NCI-H510A (cell line): Measurements from ENCODE around the gene DCTN1.
"Not testable (repeated sequence)": the region's sequence is repeated elsewhere in the genome, so short reads cannot be mapped to it uniquely, and the experiment has no call there.

Source experiments
- DNase-seq: peaks from one replicate; lab custom pipeline; 2025; lab: John Stamatoyannopoulos, UW

Gene DCTN1

GRCh38 chr2:74369976-74370375 lies 10.1 kb downstream of the DCTN1 start:
- DNase-seq = no peak

DNA sequence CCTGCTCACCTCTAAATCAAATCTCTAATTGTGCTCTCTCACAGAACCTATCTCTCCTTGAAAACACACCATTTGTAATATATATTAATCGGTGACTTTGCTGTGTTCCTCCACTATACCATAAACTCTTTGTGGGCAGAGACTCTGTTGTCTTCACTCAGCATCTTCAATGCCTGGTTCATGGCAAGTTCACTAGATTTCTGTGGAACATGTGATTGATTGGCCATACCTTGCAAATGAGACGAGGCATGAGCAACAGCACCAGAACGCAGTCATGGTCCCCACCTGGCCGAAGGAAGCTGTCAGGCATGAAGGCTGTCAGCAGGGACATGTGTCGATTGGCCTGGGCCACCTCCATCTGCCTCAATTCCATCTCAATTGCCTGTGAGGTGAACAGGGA lies 11.6 kb downstream of the DCTN1 start:
- DNase-seq = no peak

GRCh38 chr2:74367789-74368188 lies 12.3 kb downstream of the DCTN1 start:
- no peak for DNase-seq

GRCh38 chr2:74366036-74366435 lies 14.1 kb downstream of the DCTN1 start:
- DNase-seq = no peak

DNA sequence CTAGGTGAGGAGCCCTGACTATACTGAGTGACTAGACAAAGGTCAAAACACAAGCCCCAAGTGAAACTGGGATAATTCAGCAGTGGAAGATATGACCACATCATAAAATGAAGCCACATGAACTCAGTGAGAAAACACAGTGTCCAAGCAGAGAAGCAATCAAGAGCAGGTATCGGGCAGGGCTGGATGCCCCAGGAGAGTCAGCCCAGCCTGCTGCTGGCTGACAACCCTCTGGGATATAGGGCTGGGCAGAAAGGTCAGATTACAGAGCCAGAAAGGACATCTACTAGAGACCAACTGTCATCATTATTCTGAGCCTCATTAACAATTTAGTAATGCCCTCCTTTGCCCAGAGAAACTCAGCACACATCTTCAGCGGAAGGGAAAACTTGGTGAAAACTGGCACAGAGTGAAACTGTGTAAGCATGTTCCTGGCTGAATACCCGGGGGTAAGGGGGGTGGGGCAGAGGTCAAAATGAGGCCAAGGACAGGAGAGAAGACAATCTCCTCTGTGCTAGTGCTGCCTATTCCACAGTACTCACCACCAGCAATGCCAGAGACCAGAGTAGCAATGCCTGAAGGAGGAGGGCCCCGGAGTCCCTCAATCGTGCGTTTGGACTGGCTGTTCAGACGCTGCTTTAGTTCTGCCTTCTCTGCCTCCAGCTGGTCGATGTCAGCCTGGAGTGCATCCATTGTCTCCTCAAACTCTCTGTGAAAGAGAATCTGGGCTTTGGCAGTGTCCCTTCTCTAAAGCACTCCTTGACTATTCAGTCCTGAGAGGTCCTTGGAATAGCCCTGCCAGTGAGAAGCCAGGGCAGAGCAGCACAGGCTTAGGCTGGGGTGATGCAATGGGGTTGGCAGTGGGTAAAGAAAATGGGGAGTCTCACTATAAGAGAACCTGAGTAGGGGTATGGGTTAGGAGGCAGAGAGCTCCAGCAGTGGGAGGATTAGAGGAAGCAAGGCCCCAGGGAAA lies 15.3 kb downstream of the DCTN1 start:
- no peak for DNase-seq

- no peak for DNase-seq
Observed at GRCh38 chr2:74361327-74361726, 18.8 kb downstream of the DCTN1 start.

DNA sequence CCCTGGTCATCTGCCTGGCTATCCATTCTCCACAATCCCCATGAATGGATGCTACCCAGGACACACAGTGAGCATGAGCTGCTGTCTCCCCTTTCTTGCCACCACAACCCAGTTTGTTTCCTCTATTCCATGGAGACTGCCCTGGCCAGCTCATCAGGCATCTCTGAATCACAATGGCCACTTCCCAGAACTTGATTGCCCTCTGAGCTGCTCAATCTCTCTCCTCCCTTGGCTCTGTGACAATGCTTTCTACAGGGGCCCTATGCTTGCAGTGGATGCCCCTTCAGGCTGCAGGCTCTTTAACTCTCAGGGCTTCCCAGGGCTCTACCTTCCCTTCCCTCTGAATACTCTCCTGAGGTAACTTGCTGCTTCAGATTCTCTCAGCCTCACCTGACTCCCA lies 22.5 kb downstream of the DCTN1 start:
- DNase-seq = no peak

- no peak for DNase-seq
Observed at GRCh38 chr2:74349889-74350288, 30.2 kb downstream of the DCTN1 start.

DNA sequence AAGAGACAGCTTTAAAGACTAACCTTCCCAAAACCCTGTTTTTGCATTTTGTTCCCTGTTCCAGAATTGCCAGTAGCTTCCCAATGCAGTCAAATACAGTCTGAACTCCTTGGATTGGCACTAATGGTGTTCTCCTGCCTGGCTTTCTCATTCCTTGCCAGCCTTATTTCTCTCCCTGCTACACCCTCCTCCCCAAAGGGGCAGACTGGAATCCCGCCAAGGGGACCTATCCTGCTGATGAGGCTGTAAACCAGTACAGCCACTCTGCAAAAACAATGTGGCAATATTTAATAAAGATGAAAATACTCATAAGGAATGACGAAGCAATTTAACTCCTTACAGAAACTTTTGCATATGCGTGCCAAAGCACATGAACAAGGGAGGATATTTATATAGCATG lies 32.4 kb downstream of the DCTN1 start:
- no peak for DNase-seq

- DNase-seq = no peak
Observed at GRCh38 chr2:74347303-74347702, 32.8 kb downstream of the DCTN1 start.

GRCh38 chr2:74345272-74345943 lies 34.7 kb downstream of the DCTN1 start:
- DNase-seq = no peak

DNA sequence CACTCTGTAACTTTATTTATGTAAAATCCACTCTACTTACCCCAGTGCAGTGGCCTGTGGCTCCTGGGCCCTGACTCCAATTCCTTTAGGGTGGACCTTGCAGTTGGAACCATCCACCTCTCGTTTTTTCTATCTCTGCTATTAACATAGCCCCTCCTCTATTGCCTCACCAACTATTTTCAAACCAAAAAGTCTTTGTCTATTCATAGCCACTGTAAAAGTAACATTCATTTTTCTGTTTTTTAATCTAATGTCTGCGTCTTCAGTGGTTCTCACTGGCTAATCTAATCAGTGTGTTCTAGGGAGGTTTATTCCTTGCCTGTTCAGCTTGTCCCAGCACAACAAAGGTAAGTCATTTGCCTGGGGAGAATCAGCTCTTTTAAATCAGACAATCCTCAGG lies 36.8 kb downstream of the DCTN1 start, which contains the start of gene SLC4A5:
TSS of gene SLC4A5 (minus strand) at position 101 of the 400 bp plus-strand sequence. CDS start 28,393 bp downstream, outside the sequence.
- DNase-seq = no peak

- not testable (repeated sequence) for DNase-seq
Observed at GRCh38 chr2:74336227-74336626, 43.9 kb downstream of the DCTN1 start.

DNA sequence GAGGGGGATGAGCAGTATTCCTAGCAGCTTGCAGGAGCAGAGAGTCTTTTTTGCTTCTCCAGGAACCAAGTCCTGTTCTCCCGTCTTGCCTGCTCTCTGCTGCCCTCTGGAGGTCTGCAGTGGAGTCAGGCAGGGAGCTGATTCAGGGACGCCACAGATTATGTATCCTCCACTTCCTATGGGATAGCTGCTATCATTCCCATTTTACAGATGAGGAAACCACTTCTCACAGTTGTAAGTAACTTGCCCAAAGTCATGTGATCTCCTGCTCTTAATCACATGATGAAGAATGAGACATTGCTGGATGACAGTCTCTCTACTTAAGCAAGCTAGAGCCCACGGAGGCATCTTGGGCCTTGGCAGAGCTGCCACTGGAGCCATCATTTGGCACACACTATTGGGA lies 45.2 kb downstream of the DCTN1 start:
- no peak for DNase-seq

DNA sequence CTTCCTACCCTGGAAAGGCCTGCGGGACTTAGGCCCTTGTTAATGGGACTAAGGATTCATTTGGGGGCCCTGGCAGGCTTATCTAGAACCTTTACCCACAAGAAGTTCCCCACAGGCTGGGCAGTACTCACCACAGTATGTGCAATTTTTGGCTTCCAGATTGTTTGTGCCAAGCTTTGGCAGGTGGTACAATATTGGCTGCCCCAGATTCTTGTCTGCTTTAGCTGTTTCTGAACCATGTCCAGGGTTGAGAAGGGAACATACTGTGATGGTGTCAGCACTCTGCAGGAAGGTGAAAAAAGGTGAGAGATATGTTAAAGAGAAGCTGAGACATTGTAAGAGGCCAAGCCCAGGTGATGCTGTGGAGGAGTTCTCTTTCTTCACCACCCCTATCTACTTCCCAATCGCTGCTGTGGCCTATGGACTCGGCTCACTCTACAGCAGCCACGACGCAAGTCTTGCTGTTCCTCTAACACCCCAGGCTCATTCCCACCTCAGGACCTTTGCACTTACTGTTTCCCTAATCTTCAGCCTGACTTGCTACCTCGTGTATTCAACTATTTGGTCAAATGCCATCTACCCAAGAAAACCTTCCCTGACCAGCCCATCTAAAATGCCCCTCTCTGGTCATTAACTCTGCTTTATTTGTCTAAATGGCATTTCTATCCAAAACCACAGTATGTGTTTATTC lies 46.1 kb downstream of the DCTN1 start:
- DNase-seq = no peak

DNA sequence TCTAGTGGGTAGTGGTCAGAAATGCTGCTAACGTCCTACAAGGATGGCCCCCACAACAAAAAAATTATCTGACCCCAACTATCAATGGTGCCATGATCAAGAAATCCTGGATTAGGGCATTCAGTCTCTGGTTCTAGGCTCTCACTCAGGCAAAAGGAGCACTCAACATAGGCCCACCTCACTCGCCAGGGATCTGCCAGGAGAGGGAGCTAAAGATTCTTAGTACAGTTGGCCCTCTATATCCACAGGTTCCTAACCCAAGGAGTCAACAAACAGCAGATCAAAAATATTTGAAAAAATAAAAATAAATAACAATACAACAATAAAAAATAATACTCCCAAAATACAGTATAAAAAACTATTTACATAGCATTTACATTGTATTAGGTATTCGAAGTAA lies 46.9 kb downstream of the DCTN1 start:
- DNase-seq = no peak

DNA sequence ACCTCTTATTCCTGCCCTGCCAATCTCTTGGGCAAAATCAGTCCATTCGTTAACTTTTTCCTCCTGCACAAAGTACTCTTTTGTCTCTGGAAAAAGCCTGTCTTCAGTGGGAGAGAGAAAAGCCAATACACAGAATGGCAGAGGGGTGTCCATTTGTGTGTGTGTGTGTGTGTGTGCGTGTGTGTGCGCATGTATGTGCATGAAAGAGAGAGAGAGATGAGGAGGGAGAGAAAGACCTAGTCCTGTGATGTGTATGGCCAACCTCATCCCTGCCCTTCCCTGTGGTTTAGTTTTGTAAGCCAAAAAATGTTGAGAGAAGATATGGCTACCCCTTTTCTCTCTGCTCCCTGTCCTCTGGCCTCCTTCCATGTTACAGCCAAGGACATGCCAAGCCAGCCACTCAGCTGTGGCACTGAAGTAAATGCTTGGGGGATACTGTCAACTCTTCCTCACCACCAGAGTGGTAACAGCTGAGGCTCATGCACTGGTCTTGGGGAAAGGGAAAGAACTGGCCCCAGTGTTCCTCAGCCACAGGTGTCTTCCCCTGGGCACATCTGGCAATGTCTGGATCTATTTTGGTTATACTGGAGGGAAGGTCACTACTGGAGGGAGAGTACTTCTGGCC lies 47.4 kb downstream of the DCTN1 start:
- DNase-seq = no peak

DNA sequence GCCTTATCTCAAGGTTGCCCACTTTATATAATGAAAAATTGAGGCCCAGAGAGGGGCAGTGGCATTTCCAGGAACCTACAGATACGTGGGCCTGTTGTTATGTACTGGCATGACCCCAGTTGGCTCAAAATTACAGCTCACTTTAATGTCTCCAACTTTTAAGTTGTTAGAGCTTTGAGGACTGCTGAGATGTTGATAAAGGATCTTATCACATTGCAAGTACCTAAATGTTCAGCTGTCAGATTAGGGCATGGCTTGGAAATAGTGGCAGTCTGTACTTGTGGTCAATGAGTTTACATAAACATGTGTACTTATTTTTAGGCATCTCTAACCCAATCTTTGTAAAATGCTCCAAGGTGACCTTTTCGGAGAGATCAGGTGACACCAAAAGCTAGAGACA lies 51.5 kb downstream of the DCTN1 start:
- no peak for DNase-seq

- DNase-seq = no peak
Observed at GRCh38 chr2:74328074-74328473, 52.0 kb downstream of the DCTN1 start.

DNA sequence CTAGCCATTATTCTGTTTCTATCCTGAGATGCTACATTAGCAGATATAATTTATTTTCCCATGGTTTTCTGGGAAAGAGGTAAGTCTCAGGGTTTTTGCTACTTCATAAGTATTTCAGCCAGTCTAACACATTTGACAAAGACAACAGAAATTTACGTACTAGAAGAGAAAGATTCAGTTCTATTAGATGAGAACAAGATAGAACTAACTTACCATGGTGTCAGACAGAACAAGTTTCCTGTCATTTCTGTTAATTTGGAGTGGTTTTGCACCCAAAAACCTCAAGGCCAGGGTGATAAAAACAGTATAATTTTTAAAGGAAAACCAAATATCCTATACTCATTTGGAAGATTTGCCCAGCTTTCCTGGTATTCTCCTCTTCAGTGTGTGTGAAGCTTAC lies 52.5 kb downstream of the DCTN1 start:
- DNase-seq = no peak

- DNase-seq = no peak
Observed at GRCh38 chr2:74327199-74327598, 52.9 kb downstream of the DCTN1 start.

DNA sequence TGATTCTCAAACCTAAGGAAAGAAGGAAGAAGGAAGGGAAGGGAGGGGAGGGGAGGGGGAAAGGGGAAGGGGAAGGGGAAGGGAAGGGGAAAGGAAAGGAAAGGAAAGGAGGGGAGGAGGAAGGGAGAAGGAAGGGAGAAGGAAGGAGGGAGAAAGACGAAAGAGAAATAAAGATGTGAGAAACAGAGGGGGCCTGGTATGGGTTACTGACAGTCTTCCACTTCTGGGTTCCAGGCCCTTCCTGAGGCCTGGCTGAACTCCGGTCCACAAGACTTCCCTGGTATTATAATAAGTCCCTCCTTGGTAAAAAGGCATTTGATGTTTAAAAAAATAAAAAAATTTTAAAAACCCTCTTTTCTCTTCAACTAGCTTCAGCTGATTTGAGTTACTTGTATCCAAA lies 54.3 kb downstream of the DCTN1 start:
- no peak for DNase-seq
